Colonic mucosa (tissue), 4 donors: Measurements from ENCODE around the gene MRPS21. TPM values are rescaled to one million over a fixed set of nuclear protein-coding genes. Genes with fewer than 3 reads are reported as not detected.

Experiments
- DNase-seq: peaks from one replicate; pipeline ENCODE4 v3.0.0-alpha.2; 2020
- H3K27ac ChIP-seq: fragments of 200-600 bp; one replicate; pipeline ENCODE4 v1.8.0; 2021
- H3K27me3 ChIP-seq: fragments of 200-600 bp; one replicate; pipeline ENCODE4 v1.8.0; 2021
- H3K36me3 ChIP-seq: fragments of 200-600 bp; one replicate; pipeline ENCODE4 v1.8.0; 2021
- H3K4me1 ChIP-seq: fragments of 200-600 bp; one replicate; pipeline ENCODE4 v1.8.0; 2021; ENCODE audit warnings: mild to moderate bottlenecking
- H3K4me3 ChIP-seq: fragments of 200-600 bp; one replicate; pipeline ENCODE4 v1.8.0; 2021
- H3K9ac ChIP-seq, 2 donors: one replicate each; pipeline ENCODE4 v1.7.0; 2013; ENCODE audit warnings: control low read depth in 2 of 2, low read depth in 2 of 2, low read length in 2 of 2
- H3K9me3 ChIP-seq: fragments of 200-600 bp; one replicate; pipeline ENCODE4 v1.8.0; 2021
- CTCF ChIP-seq: fragments of 200-600 bp; IDR thresholded peaks from one replicate; pipeline ENCODE4 v1.8.0; 2022; ENCODE audit warnings: antibody characterized with exemption, mild to moderate bottlenecking
- intact Hi-C: fragments of 100-400 bp; cut with DNase I; formaldehyde crosslinking; loops from one replicate; pipeline ENCODE4 v1.14.1; 2022
- total RNA-seq, 2 donors: library from RNA; stranded (reverse); fragmentation: NEBNext Ultra II Directional in 1 of 2; extraction: Animal tissue kit (Norgen Biotek cat#: 25700) in 1 of 2; gene quantifications; one replicate each; pipeline ENCODE4 v1.2.1, GENCODE V29; 2021
- donor health status: healthy.
- donor health status: DM: no; HTN: no; CAD: no.
- donor health status: DM: no; HTN: no; CAD: no.

MRPS21 gene
- total RNA-seq, 2 donors from 2014 or later: 42.7 to 68.6 TPM

GRCh38 chr1:150320667-150320978 is 27.0 kb downstream of the MRPS21 start:
- peak overlapping the region in 1 of 2 donors; percentile 95 for H3K9ac ChIP-seq

GRCh38 chr1:150321826-150322166 is 28.1 kb downstream of the MRPS21 start:
- H3K27ac ChIP-seq: peak overlapping the region; percentile 89
- no peaks in the 10 kb centered on the region for H3K4me1 ChIP-seq
- intact Hi-C loops: no loop called here
- peak overlapping the region; percentile 61 for H3K4me3 ChIP-seq
- no peak for TF ChIP-seq CTCF
- H3K9me3 ChIP-seq: no peaks in the 10 kb centered on the region
- peaks cover 9% of the 10 kb centered on the region for H3K36me3 ChIP-seq
- H3K27me3 ChIP-seq: no peaks in the 10 kb centered on the region
- H3K9ac ChIP-seq: peak overlapping the region; percentile 78 to 95
- no peak for DNase-seq

More at GRCh38 chr1:150320667-150320978, 27.0 kb downstream of the MRPS21 start:
- Histone ChIP-seq H3K27ac (peak overlapping the region; percentile 89), H3K4me3 (peak overlapping the region; percentile 61), H3K4me1 (no peaks in the 10 kb centered on the region), H3K9me3 (no peaks in the 10 kb centered on the region), H3K36me3 (peaks cover 5% of the 10 kb centered on the region), H3K27me3 (no peaks in the 10 kb centered on the region)
- intact Hi-C loops: no loop called here
- TF ChIP-seq CTCF: no peak
- no peak for DNase-seq

GRCh38 chr1:150322310-150322709 is 28.6 kb downstream of the MRPS21 start:
- H3K36me3 ChIP-seq: peaks cover 13% of the 10 kb centered on the region
- no peak for TF ChIP-seq CTCF
- DNase-seq: no peak
- H3K9ac ChIP-seq: peak overlapping the region in 1 of 2 donors; percentile 95
- peak overlapping the region; percentile 61 for H3K4me3 ChIP-seq
- no peak overlapping the region for H3K27ac ChIP-seq
- intact Hi-C loops: no loop called here
- no peaks in the 10 kb centered on the region for H3K27me3 ChIP-seq
- H3K9me3 ChIP-seq: no peaks in the 10 kb centered on the region
- H3K4me1 ChIP-seq: no peaks in the 10 kb centered on the region

- Histone ChIP-seq H3K4me3 (no peak overlapping the region), H3K27ac (no peak overlapping the region), H3K36me3 (peaks cover 19% of the 10 kb centered on the region), H3K9me3 (no peaks in the 10 kb centered on the region), H3K9ac (no peak overlapping the region), H3K4me1 (no peaks in the 10 kb centered on the region), H3K27me3 (no peaks in the 10 kb centered on the region)
- no peak for TF ChIP-seq CTCF
- intact Hi-C loops: no loop called here
- DNase-seq: no peak
Observed at GRCh38 chr1:150332651-150333290, 39.1 kb downstream of the MRPS21 start.

- no peak for TF ChIP-seq CTCF
- H3K27me3 ChIP-seq: no peaks in the 10 kb centered on the region
- no peak overlapping the region for H3K9ac ChIP-seq
- H3K9me3 ChIP-seq: no peaks in the 10 kb centered on the region
- no peak for DNase-seq
- peaks cover 21% of the 10 kb centered on the region for H3K36me3 ChIP-seq
- intact Hi-C loops: no loop called here
- no peak overlapping the region for H3K4me3 ChIP-seq
- H3K27ac ChIP-seq: no peak overlapping the region
- H3K4me1 ChIP-seq: no peaks in the 10 kb centered on the region
Observed at GRCh38 chr1:150346316-150346715, 52.7 kb downstream of the MRPS21 start.
